Fibroblast of pulmonary artery (primary cell): Measurements from ENCODE around the gene SLC6A3.

Experiments used
- DNase-seq: peaks from one replicate; pipeline ENCODE4 v3.0.0-alpha.2; 2010; ENCODE audit warnings: low read depth
- H3K4me3 ChIP-seq: replicated peaks from 2 replicates; pipeline ENCODE4 v1.5.1; 2011; ENCODE audit warnings: low read depth, mild to moderate bottlenecking, control low read depth, low read length, moderate library complexity
- TF ChIP-seq, protein P1 (sequence below): IDR thresholded peaks from 2 replicates; pipeline ENCODE4 v1.5.1; 2011; ENCODE audit warnings: mild to moderate bottlenecking, control low read depth, low read length, inconsistent platforms; ENCODE audit errors: missing control alignments

The SLC6A3 gene

DNA sequence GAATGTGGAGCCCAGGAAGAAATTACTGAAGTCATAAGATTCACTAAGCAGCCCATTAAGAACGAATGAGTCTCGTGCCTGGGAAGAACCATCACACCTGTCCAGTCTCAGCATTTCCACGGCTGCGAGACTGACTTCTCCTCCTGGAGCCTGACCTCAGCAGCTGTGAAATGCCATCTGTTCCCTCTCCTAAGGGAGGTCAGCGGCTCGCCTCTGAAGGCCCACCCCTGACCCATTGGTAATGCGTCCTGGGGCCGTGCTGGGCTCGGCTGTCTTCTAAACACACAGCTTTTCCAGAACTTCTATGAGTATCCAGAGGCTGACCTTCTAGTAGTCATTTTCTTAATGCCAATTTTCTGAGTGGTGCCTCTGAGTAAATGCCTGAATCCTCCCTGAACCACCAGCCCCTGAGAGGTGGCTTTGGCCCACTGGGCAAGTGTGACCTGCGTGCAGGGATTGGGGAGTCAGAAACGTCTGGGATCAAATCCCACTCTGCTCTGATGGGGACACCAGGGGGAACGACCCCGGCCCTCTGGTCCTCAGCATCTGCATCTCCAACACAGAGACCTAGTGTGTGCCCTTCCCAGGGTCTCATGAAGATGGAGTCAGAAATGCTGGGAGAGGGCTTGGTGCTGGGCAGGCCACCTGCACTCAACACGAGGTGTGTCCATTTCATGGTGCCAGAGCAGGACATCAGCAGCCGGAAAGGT, 5.7 kb downstream of the SLC6A3 start:
- no peak for DNase-seq
- H3K4me3 ChIP-seq: no peak overlapping the region
- TF ChIP-seq, protein P1, sequence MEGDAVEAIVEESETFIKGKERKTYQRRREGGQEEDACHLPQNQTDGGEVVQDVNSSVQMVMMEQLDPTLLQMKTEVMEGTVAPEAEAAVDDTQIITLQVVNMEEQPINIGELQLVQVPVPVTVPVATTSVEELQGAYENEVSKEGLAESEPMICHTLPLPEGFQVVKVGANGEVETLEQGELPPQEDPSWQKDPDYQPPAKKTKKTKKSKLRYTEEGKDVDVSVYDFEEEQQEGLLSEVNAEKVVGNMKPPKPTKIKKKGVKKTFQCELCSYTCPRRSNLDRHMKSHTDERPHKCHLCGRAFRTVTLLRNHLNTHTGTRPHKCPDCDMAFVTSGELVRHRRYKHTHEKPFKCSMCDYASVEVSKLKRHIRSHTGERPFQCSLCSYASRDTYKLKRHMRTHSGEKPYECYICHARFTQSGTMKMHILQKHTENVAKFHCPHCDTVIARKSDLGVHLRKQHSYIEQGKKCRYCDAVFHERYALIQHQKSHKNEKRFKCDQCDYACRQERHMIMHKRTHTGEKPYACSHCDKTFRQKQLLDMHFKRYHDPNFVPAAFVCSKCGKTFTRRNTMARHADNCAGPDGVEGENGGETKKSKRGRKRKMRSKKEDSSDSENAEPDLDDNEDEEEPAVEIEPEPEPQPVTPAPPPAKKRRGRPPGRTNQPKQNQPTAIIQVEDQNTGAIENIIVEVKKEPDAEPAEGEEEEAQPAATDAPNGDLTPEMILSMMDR: no peak

DNA sequence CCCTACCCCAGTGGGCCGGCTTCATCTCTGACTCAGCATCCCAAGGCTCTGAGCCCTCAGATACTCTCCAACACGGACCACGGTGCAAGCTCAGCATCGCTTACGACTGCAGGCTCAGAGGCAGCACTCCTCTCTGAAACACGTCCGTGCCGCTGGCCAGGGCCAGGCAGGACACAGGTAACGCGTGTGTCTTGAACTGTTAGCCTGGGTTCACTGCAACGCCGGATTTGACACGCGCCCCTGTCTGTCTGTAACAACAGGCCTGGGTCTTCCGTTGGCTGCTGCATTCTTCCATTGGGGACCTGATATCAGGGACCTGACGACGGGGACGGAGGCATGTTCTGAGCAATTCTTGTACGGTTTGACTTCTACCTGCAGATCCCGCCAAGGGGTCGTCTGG, 6.4 kb downstream of the SLC6A3 start:
- TF ChIP-seq, protein P1: no peak
- no peak for DNase-seq
- no peak overlapping the region for H3K4me3 ChIP-seq

- TF ChIP-seq, protein P1: no peak
- H3K4me3 ChIP-seq: no peak overlapping the region
- no peak for DNase-seq
Measured at GRCh38 chr5:1437876-1438559, 7.2 kb downstream of the SLC6A3 start.

GRCh38 chr5:1437226-1437829, 7.9 kb downstream of the SLC6A3 start:
- DNase-seq: peak; percentile 48
- TF ChIP-seq, protein P1: peak; percentile 10
- H3K4me3 ChIP-seq: no peak overlapping the region

- H3K4me3 ChIP-seq: no peak overlapping the region
- TF ChIP-seq, protein P1: no peak
- DNase-seq: no peak
Measured at GRCh38 chr5:1436681-1437080, 8.6 kb downstream of the SLC6A3 start.

GRCh38 chr5:1436036-1436435, 9.2 kb downstream of the SLC6A3 start:
- no peak for DNase-seq
- TF ChIP-seq, protein P1: no peak
- H3K4me3 ChIP-seq: no peak overlapping the region
